A673 (cell line): ENCODE results near the gene SH3RF2. TPM values are rescaled to one million over a fixed set of nuclear protein-coding genes. Genes with fewer than 3 reads are reported as not detected.

Experiments
- BruUV-seq: library from RNA; stranded (reverse); fragments of 400-500 nt; replicated peaks from 2 replicates; lab custom pipeline; 2021; lab: Mats Ljungman, UMichigan
- CTCF ChIA-PET: fragments of 300-600 bp; sonication (Branson Sonifier 250); formaldehyde crosslinking; loops from one replicate; lab custom pipeline; 2022; ENCODE audit warnings: antibody characterized with exemption; lab: Charles Lee
- POLR2A ChIA-PET: fragments of 300-600 bp; sonication (Branson Sonifier 250); formaldehyde crosslinking; loops from one replicate; lab custom pipeline; 2022; ENCODE audit warnings: antibody characterized with exemption; ENCODE audit not compliant: low non-redundant PET; lab: Charles Lee
- DNase-seq: peaks from one replicate; pipeline ENCODE4 v3.0.0-alpha.2; 2015; ENCODE audit warnings: low spot score
- H3K27ac ChIP-seq: fragments of 200-600 bp; sonication (generic); 2 replicates; pipeline ENCODE4 v1.5.1; 2016; ENCODE audit warnings: mixed run types, low read depth, mild to moderate bottlenecking, mixed read lengths, antibody characterized with exemption, low read length; ENCODE audit not compliant: poor library complexity, severe bottlenecking
- H3K27me3 ChIP-seq: fragments of 200-600 bp; sonication (generic); replicated peaks from 2 replicates; pipeline ENCODE4 v1.6.1; 2017; ENCODE audit warnings: mixed run types, low read depth, mild to moderate bottlenecking, mixed read lengths, antibody characterized with exemption, low read length; ENCODE audit not compliant: insufficient read depth, poor library complexity
- H3K36me3 ChIP-seq: fragments of 200-600 bp; sonication (generic); 2 replicates; pipeline ENCODE4 v1.6.1; 2016; ENCODE audit warnings: mixed run types, mild to moderate bottlenecking, mixed read lengths, antibody characterized with exemption, low read length; ENCODE audit not compliant: insufficient read depth, poor library complexity, severe bottlenecking
- H3K4me1 ChIP-seq: fragments of 200-600 bp; sonication (generic); 2 replicates; pipeline ENCODE4 v1.6.1; 2017; ENCODE audit warnings: mixed run types, mild to moderate bottlenecking, mixed read lengths, antibody characterized with exemption, low read length; ENCODE audit not compliant: insufficient read depth, poor library complexity, severe bottlenecking
- H3K4me3 ChIP-seq: fragments of 200-600 bp; sonication (generic); 2 replicates; pipeline ENCODE4 v1.5.1; 2016; ENCODE audit warnings: low read depth, mixed run types, mild to moderate bottlenecking, mixed read lengths, low read length; ENCODE audit not compliant: poor library complexity, severe bottlenecking
- H3K9me3 ChIP-seq: fragments of 200-600 bp; sonication (generic); 2 replicates; pipeline ENCODE4 v1.6.1; 2016; ENCODE audit warnings: mixed run types, low read depth, mild to moderate bottlenecking, mixed read lengths, antibody characterized with exemption, low read length; ENCODE audit not compliant: poor library complexity, severe bottlenecking
- EZH2 ChIP-seq: fragments of 200-600 bp; sonication (generic); IDR thresholded peaks from 2 replicates; pipeline ENCODE4 v1.6.1; 2017; ENCODE audit warnings: borderline replicate concordance, low read depth, mild to moderate bottlenecking, mixed read lengths, antibody characterized with exemption, low read length; ENCODE audit not compliant: poor library complexity, severe bottlenecking
- intact Hi-C: fragments of 100-400 bp; cut with micrococcal nuclease; formaldehyde crosslinking; loops from one replicate; pipeline ENCODE4 v1.10.0; 2022; ENCODE audit not compliant: unreplicated experiment
- total RNA-seq: library from RNA; stranded (reverse); gene quantifications from 2 replicates; pipeline ENCODE4 v1.2.3, GENCODE V29; 2021
- TF ChIP-seq, protein P1 (sequence below): fragments of 300-800, 200-600 bp; sonication (generic); conservative IDR thresholded peaks from 2 replicates; pipeline ENCODE4 v1.5.1; 2017; ENCODE audit warnings: low read depth, mild to moderate bottlenecking, antibody characterized with exemption, low read length, moderate library complexity, mixed read lengths

SH3RF2 gene
- total RNA-seq, 1 experiment from 2014 or later = 21.1 TPM

DNA sequence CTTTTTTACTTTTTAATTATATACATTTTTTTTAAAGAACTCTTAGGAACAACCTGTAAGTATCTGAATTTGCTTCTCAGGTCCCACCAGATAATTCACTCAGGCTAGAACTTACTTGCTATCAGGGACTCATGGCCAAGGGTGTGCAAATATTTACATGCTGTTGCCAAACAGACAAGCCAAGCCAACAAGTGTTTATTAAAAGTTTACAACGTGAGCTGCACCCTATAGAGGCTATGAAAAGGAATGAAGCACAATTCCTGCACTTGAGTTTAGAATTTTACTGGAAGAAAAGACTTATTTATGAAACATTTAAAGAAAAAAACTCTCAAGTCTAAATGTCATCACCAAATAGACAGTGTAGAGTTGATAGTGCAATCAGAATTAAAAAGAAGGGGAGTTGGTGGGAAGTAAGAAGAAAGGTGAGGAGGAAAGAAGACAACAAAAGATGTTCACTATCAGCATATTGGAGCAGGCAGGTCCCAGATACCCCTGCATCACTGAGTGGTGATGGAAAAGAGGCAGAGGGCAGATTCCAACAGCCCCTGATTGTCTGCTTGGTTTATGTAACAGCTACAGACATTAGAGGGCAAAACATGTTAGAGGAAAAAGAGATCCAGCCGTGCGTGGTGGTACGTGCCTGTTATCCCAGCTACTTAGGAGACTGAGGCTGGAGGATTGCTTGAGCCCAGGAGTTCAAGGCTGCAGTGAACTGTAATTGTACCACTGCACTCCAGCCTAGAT lies 32.8 kb downstream of the SH3RF2 start:
- no peak for DNase-seq
- CTCF ChIA-PET = no interaction called here
- no peak for TF ChIP-seq EZH2
- TF ChIP-seq, protein P1, sequence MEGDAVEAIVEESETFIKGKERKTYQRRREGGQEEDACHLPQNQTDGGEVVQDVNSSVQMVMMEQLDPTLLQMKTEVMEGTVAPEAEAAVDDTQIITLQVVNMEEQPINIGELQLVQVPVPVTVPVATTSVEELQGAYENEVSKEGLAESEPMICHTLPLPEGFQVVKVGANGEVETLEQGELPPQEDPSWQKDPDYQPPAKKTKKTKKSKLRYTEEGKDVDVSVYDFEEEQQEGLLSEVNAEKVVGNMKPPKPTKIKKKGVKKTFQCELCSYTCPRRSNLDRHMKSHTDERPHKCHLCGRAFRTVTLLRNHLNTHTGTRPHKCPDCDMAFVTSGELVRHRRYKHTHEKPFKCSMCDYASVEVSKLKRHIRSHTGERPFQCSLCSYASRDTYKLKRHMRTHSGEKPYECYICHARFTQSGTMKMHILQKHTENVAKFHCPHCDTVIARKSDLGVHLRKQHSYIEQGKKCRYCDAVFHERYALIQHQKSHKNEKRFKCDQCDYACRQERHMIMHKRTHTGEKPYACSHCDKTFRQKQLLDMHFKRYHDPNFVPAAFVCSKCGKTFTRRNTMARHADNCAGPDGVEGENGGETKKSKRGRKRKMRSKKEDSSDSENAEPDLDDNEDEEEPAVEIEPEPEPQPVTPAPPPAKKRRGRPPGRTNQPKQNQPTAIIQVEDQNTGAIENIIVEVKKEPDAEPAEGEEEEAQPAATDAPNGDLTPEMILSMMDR = no peak
- no peaks in the 10 kb centered on the region for H3K9me3 ChIP-seq
- H3K4me3 ChIP-seq = no peak overlapping the region
- intact Hi-C loops = no loop called here
- POLR2A ChIA-PET = interaction anchor here (0.7 kb wide), 1 partner anchor 26 kb away, joined by 8 read pairs; no protein-coding TSS in a partner anchor
- H3K27ac ChIP-seq = no peak overlapping the region
- BruUV-seq = no TSS peak
- H3K36me3 ChIP-seq = no peaks in the 10 kb centered on the region
- peaks cover 8% of the 10 kb centered on the region for H3K4me1 ChIP-seq
- H3K27me3 ChIP-seq = no peaks in the 10 kb centered on the region

DNA sequence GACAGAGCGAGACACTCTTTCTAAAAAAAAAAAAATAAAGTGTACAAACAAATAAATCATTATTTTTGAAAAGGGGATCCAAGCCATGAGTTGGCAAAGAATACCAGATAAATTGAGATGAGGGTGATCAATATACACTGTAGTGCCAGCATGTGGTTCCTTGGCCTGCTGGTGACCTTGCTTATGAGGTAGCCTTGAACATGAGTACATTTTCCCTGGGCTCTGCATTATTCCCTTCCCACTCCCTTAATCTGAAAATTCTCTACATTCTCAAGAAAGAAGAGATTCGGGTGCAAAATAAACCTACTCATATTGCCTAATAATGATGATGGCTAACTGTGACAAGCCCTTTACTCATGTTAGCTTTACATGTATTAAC lies 33.3 kb downstream of the SH3RF2 start:
- no peaks in the 10 kb centered on the region for H3K9me3 ChIP-seq
- H3K36me3 ChIP-seq = no peaks in the 10 kb centered on the region
- no peaks in the 10 kb centered on the region for H3K27me3 ChIP-seq
- no peak overlapping the region for H3K27ac ChIP-seq
- CTCF ChIA-PET = no interaction called here
- intact Hi-C loops = no loop called here
- H3K4me3 ChIP-seq = no peak overlapping the region
- BruUV-seq = no TSS peak
- TF ChIP-seq EZH2 = no peak
- TF ChIP-seq, protein P1 = no peak
- DNase-seq = no peak
- H3K4me1 ChIP-seq = peaks cover 8% of the 10 kb centered on the region
- POLR2A ChIA-PET = interaction anchor here (0.7 kb wide), 1 partner anchor 27 kb away, joined by 8 read pairs; no protein-coding TSS in a partner anchor

- intact Hi-C loops = no loop called here
- DNase-seq = no peak
- no peak overlapping the region for H3K27ac ChIP-seq
- no peaks in the 10 kb centered on the region for H3K36me3 ChIP-seq
- POLR2A ChIA-PET = interaction anchor here (0.6 kb wide), 1 partner anchor 16 kb away, joined by 3 read pairs; no protein-coding TSS in a partner anchor
- H3K4me1 ChIP-seq = peaks cover 12% of the 10 kb centered on the region
- BruUV-seq = no TSS peak
- H3K9me3 ChIP-seq = no peaks in the 10 kb centered on the region
- H3K27me3 ChIP-seq = no peaks in the 10 kb centered on the region
- no peak for TF ChIP-seq EZH2
- TF ChIP-seq, protein P1 = no peak
- H3K4me3 ChIP-seq = no peak overlapping the region
- CTCF ChIA-PET = interaction anchor here (0.6 kb wide), 1 partner anchor 9 kb away, joined by 3 read pairs; no protein-coding TSS in a partner anchor
These were observed 34.7 kb downstream of the SH3RF2 start for GRCh38 chr5:145971108-145971507.
